IMR-90 (cell line): ENCODE data around the gene CTNND2. TPM values are rescaled to one million over a fixed set of nuclear protein-coding genes. Genes with fewer than 3 reads are reported as not detected.

Experiments
- ATAC-seq: fragments of 200-7000 bp; cut with Tn5 transposase; 2 replicates; pipeline ENCODE4 v1.9.1; 2020; ENCODE audit warnings: low read depth, mild to moderate bottlenecking, moderate library complexity
- BruUV-seq: library from RNA; stranded (reverse); fragments of 400-500 nt; replicated peaks from 2 replicates; lab custom pipeline; 2021; lab: Mats Ljungman, UMichigan
- CTCF ChIA-PET: fragments of 300-600 bp; formaldehyde crosslinking; extraction: SDS; loops from one replicate; lab custom pipeline; 2021; ENCODE audit warnings: antibody characterized with exemption; lab: Yijun Ruan, JAX
- POLR2A ChIA-PET: fragments of 300-600 bp; sonication (Branson Sonifier 250); formaldehyde crosslinking; loops from one replicate; lab custom pipeline; 2022; ENCODE audit warnings: antibody characterized with exemption; ENCODE audit not compliant: unreplicated experiment; lab: Charles Lee
- DNase-seq: peaks from one replicate; pipeline ENCODE4 v3.0.0; 2013
- H2AFZ ChIP-seq: replicated peaks from 2 replicates; pipeline ENCODE3; 2013; ENCODE audit warnings: low read length, mild to moderate bottlenecking; ENCODE audit not compliant: poor library complexity
- H2AK5ac ChIP-seq: 2 replicates; pipeline ENCODE4 v1.6.1; 2013; ENCODE audit warnings: low read depth, low read length, inconsistent platforms
- H2AK9ac ChIP-seq: replicated peaks from 2 replicates; pipeline ENCODE3; 2013; ENCODE audit warnings: mild to moderate bottlenecking, low read depth, low read length, moderate library complexity; ENCODE audit not compliant: poor library complexity
- H2BK120ac ChIP-seq: 2 replicates; pipeline ENCODE4 v1.6.1; 2013; ENCODE audit warnings: low read depth, low read length, inconsistent platforms
- H2BK15ac ChIP-seq: 3 replicates; pipeline ENCODE4 v1.6.1; 2013; ENCODE audit warnings: low read depth, low read length, inconsistent platforms
- H2BK20ac ChIP-seq: 2 replicates; pipeline ENCODE4 v1.6.1; 2013; ENCODE audit warnings: low read depth, mild to moderate bottlenecking, inconsistent platforms, low read length, moderate library complexity
- H2BK5ac ChIP-seq: 2 replicates; pipeline ENCODE4 v1.6.1; 2013; ENCODE audit warnings: mild to moderate bottlenecking, low read depth, low read length, inconsistent platforms; ENCODE audit not compliant: poor library complexity, severe bottlenecking
- H3K14ac ChIP-seq: replicated peaks from 2 replicates; pipeline ENCODE4 v1.6.1; 2013; ENCODE audit warnings: low read depth, low read length, inconsistent platforms
- H3K18ac ChIP-seq: 2 replicates; pipeline ENCODE4 v1.6.1; 2013; ENCODE audit warnings: low read depth, low read length, control low read depth
- H3K23ac ChIP-seq: 2 replicates; pipeline ENCODE4 v1.6.1; 2013; ENCODE audit warnings: low read depth, low read length, inconsistent platforms
- H3K27ac ChIP-seq: 2 replicates; pipeline ENCODE4 v1.5.1; 2013; ENCODE audit warnings: mild to moderate bottlenecking, control low read depth, low read length; ENCODE audit not compliant: insufficient read depth
- H3K27me3 ChIP-seq: 2 replicates; pipeline ENCODE4 v1.6.1; 2013; ENCODE audit warnings: low read length; ENCODE audit not compliant: control insufficient read depth, insufficient read depth
- H3K36me3 ChIP-seq: 2 replicates; pipeline ENCODE4 v1.6.1; 2013; ENCODE audit warnings: low read length, mixed read lengths; ENCODE audit not compliant: control insufficient read depth, insufficient read depth
- H3K4ac ChIP-seq: 2 replicates; pipeline ENCODE4 v1.6.1; 2013; ENCODE audit warnings: low read depth, low read length, inconsistent platforms
- H3K4me1 ChIP-seq: 2 replicates; pipeline ENCODE4 v1.6.1; 2013; ENCODE audit warnings: low read length, mixed read lengths; ENCODE audit not compliant: control insufficient read depth, insufficient read depth
- H3K4me2 ChIP-seq: 2 replicates; pipeline ENCODE4 v1.6.1; 2013; ENCODE audit warnings: low read depth, mild to moderate bottlenecking, control low read depth, low read length, moderate library complexity
- H3K4me3 ChIP-seq: 2 replicates; pipeline ENCODE4 v1.5.1; 2013; ENCODE audit warnings: low read depth, mild to moderate bottlenecking, control low read depth, low read length, moderate library complexity; ENCODE audit not compliant: insufficient read depth
- H3K56ac ChIP-seq: 2 replicates; pipeline ENCODE4 v1.6.1; 2013; ENCODE audit warnings: low read length, inconsistent platforms; ENCODE audit not compliant: insufficient read depth; ENCODE audit errors: extremely low read depth
- H3K79me1 ChIP-seq, 2 experiments: 2 replicates each; pipeline ENCODE4 v1.6.1; 2013; ENCODE audit warnings: low read length in 2 of 2, inconsistent platforms in 1 of 2, low read depth in 1 of 2
- H3K9ac ChIP-seq: 2 replicates; pipeline ENCODE4 v1.6.1; 2013; ENCODE audit warnings: low read depth, low read length, control low read depth
- H3K9me1 ChIP-seq: 2 replicates; pipeline ENCODE4 v1.6.1; 2013; ENCODE audit warnings: low read length, inconsistent platforms; ENCODE audit not compliant: insufficient read depth
- H3K9me3 ChIP-seq: 2 replicates; pipeline ENCODE4 v1.6.1; 2013; ENCODE audit warnings: low read length; ENCODE audit not compliant: control insufficient read depth, insufficient read depth
- H4K20me1 ChIP-seq: 2 replicates; pipeline ENCODE4 v1.6.1; 2013; ENCODE audit warnings: low read length, inconsistent platforms; ENCODE audit not compliant: insufficient read depth
- H4K5ac ChIP-seq: 2 replicates; pipeline ENCODE4 v1.6.1; 2013; ENCODE audit warnings: mild to moderate bottlenecking, low read depth, low read length, control low read depth
- H4K8ac ChIP-seq, 2 experiments: 2 replicates each; pipeline ENCODE4 v1.6.1; 2013; ENCODE audit warnings: low read depth in 2 of 2, low read length in 2 of 2, control low read depth in 1 of 2, inconsistent platforms in 1 of 2
- H4K91ac ChIP-seq: 2 replicates; pipeline ENCODE4 v1.6.1; 2013; ENCODE audit warnings: low read depth, low read length, inconsistent platforms; ENCODE audit not compliant: insufficient read depth
- BHLHE40 ChIP-seq: fragments of 150-350 bp; IDR thresholded peaks from 2 replicates; pipeline ENCODE4 v1.6.1; 2016; ENCODE audit warnings: mild to moderate bottlenecking, low read depth, low read length
- CEBPB ChIP-seq: IDR thresholded peaks from 2 replicates; pipeline ENCODE4 v1.6.1; 2012; ENCODE audit warnings: low read depth, low read length, improper control_type of control experiment
- CHD1 ChIP-seq: IDR thresholded peaks from 2 replicates; pipeline ENCODE4 v1.6.1; 2012; ENCODE audit warnings: low read depth, low read length, improper control_type of control experiment
- CTCF ChIP-seq: conservative IDR thresholded peaks from 2 replicates; pipeline ENCODE4 v1.5.1; 2012; ENCODE audit warnings: mild to moderate bottlenecking, low read depth, low read length, improper control_type of control experiment
- ELK1 ChIP-seq: fragments of 150-350 bp; IDR thresholded peaks from 2 replicates; pipeline ENCODE4 v1.6.1; 2016; ENCODE audit warnings: low read depth, mild to moderate bottlenecking, low read length, moderate library complexity, borderline replicate concordance
- FOS ChIP-seq: fragments of 150-350 bp; IDR thresholded peaks from 2 replicates; pipeline ENCODE4 v1.6.1; 2016; ENCODE audit warnings: low read depth, low read length
- MAFK ChIP-seq: IDR thresholded peaks from 2 replicates; pipeline ENCODE4 v1.6.1; 2012; ENCODE audit warnings: low read depth, low read length, improper control_type of control experiment
- MAZ ChIP-seq: IDR thresholded peaks from 2 replicates; pipeline ENCODE4 v1.6.1; 2012; ENCODE audit warnings: low read depth, mild to moderate bottlenecking, low read length, improper control_type of control experiment, moderate library complexity, borderline replicate concordance
- MXI1 ChIP-seq: IDR thresholded peaks from 2 replicates; pipeline ENCODE4 v1.6.1; 2012; ENCODE audit warnings: low read depth, mild to moderate bottlenecking, low read length, moderate library complexity, borderline replicate concordance
- NFE2L2 ChIP-seq: fragments of 150-350 bp; IDR thresholded peaks from 2 replicates; pipeline ENCODE4 v1.6.1; 2016; ENCODE audit warnings: low read depth, mild to moderate bottlenecking, low read length
- POLR2A ChIP-seq: IDR thresholded peaks from 2 replicates; pipeline ENCODE4 v1.6.1; 2012; ENCODE audit warnings: mild to moderate bottlenecking, low read depth, low read length
- RAD21 ChIP-seq: IDR thresholded peaks from 2 replicates; pipeline ENCODE4 v1.6.1; 2012; ENCODE audit warnings: low read length, improper control_type of control experiment
- RCOR1 ChIP-seq: IDR thresholded peaks from 2 replicates; pipeline ENCODE4 v1.6.1; 2012; ENCODE audit warnings: mild to moderate bottlenecking, low read length, improper control_type of control experiment; ENCODE audit not compliant: insufficient replicate concordance
- RFX5 ChIP-seq: IDR thresholded peaks from 2 replicates; pipeline ENCODE4 v1.8.0; 2012; ENCODE audit warnings: low read depth, mild to moderate bottlenecking, low read length, moderate library complexity
- SMC3 ChIP-seq: fragments of 150-350 bp; IDR thresholded peaks from 2 replicates; pipeline ENCODE4 v1.6.1; 2016; ENCODE audit warnings: low read depth, mild to moderate bottlenecking, antibody characterized with exemption, low read length, moderate library complexity
- USF2 ChIP-seq: fragments of 150-350 bp; IDR thresholded peaks from 2 replicates; pipeline ENCODE4 v1.6.1; 2017; ENCODE audit warnings: mild to moderate bottlenecking, antibody characterized with exemption, low read length, low read depth
- WGBS, 2 experiments: methylation state at CpG; one replicate each; pipeline versions ENCODE4 v1.1.5 to v1.1.7; 2013; ENCODE audit warnings: missing lambda C conversion rate in 2 of 2; ENCODE audit not compliant: insufficient read length in 1 of 2; ENCODE audit errors: extremely low coverage in 2 of 2; 5-methylcytosine and 5-hydroxymethylcytosine counted together
- dilution Hi-C: fragments of 300-500 bp; cut with HindIII; formaldehyde crosslinking; loops from one replicate; pipeline ENCODE4 v1.14.3; 2018; ENCODE audit warnings: low sequenced_read_pairs; ENCODE audit not compliant: unreplicated experiment
- in situ Hi-C: fragments of 300-500 bp; cut with MboI; formaldehyde crosslinking; loops from 3 replicates; pipeline ENCODE4 v1.14.3; 2019; ENCODE audit warnings: low sequenced_read_pairs, inconsistent platforms, mixed read lengths
- intact Hi-C: fragments of 100-400 bp; cut with micrococcal nuclease; formaldehyde crosslinking; loops from 2 replicates; pipeline ENCODE4 v1.10.0; 2022
- polyA plus RNA-seq, 3 experiments: library from polyadenylated mRNA; depleted of rRNA; stranded (reverse); fragments of >200 nt; gene quantifications; 2 replicates each; pipeline ENCODE4 v1.2.3, GENCODE V29; 2012; ENCODE audit warnings: low replicate concordance in 1 of 3
- total RNA-seq: library from RNA; depleted of rRNA; stranded (reverse); fragments of >200 nt; gene quantifications from 2 replicates; pipeline ENCODE4 v1.2.3, GENCODE V29; 2012

CTNND2 gene
- total and polyA plus RNA-seq, 2 of the 4 experiments (the other 2 are of a cell fraction), result not detected

- dilution Hi-C loops (no loop called here), intact Hi-C loops (no loop called here), in situ Hi-C loops (no loop called here)
- ChIA-PET POLR2A (no interaction called here), CTCF (no interaction called here)
- H4K91ac ChIP-seq, result no peak overlapping the region
- no TSS peak for BruUV-seq
- no peaks in the 10 kb centered on the region for H4K20me1 ChIP-seq
- H3K18ac ChIP-seq, result no peak overlapping the region
- no peak overlapping the region for H3K4ac ChIP-seq
- no peak overlapping the region for H3K56ac ChIP-seq
- no peaks in the 10 kb centered on the region for H3K4me1 ChIP-seq
- H2BK20ac ChIP-seq, result no peak overlapping the region
- no peak overlapping the region for H3K14ac ChIP-seq
- H2AFZ ChIP-seq, result no peak overlapping the region
- H3K4me3 ChIP-seq, result no peak overlapping the region
- no peak overlapping the region for H4K5ac ChIP-seq
- no peaks in the 10 kb centered on the region for H3K9me3 ChIP-seq
- no peak overlapping the region for H4K8ac ChIP-seq
- TF ChIP-seq NFE2L2 (no peak), ELK1 (no peak), FOS (no peak), SMC3 (no peak), RAD21 (no peak), MAFK (no peak), CEBPB (no peak), BHLHE40 (no peak), CHD1 (no peak), RCOR1 (no peak), POLR2A (no peak), MXI1 (no peak), RFX5 (no peak), CTCF (no peak), USF2 (no peak), MAZ (no peak)
- DNase-seq (no peak), ATAC-seq (no peak)
- WGBS, 2 experiments, result no CpG with 5 or more reads among the region's 2 CpGs
- H3K9me1 ChIP-seq, result no peaks in the 10 kb centered on the region
- H3K27ac ChIP-seq, result no peak overlapping the region
- no peak overlapping the region for H3K23ac ChIP-seq
- H2BK5ac ChIP-seq, result no peak overlapping the region
- H2BK15ac ChIP-seq, result no peak overlapping the region
- H3K4me2 ChIP-seq, result no peak overlapping the region
- H3K79me1 ChIP-seq, result no peaks in the 10 kb centered on the region
- no peak overlapping the region for H2AK5ac ChIP-seq
- H2AK9ac ChIP-seq, result no peak overlapping the region
- H3K9ac ChIP-seq, result no peak overlapping the region
- no peaks in the 10 kb centered on the region for H3K27me3 ChIP-seq
- H3K36me3 ChIP-seq, result no peaks in the 10 kb centered on the region
- H2BK120ac ChIP-seq, result no peak overlapping the region
Measured at GRCh38 chr5:11177999-11178711, 726.1 kb downstream of the CTNND2 start.
